HG03045 (cell line): ENCODE results near the gene RNF222.
"Not testable (repeated sequence)": the region's sequence is repeated elsewhere in the genome, so short reads cannot be mapped to it uniquely, and the experiment has no call there.

Source experiments
- ATAC-seq: cut with Tn5 transposase; IDR thresholded peaks from one replicate; pipeline ENCODE4 v1.9.1; 2021; ENCODE audit warnings: mild to moderate bottlenecking, moderate library complexity; ENCODE audit not compliant: unreplicated experiment

Gene RNF222

GRCh38 chr17:8382052-8382879, 15.4 kb downstream of the RNF222 start:
- ATAC-seq: no peak

GRCh38 chr17:8380049-8380448, 17.6 kb downstream of the RNF222 start:
- no peak for ATAC-seq

GRCh38 chr17:8378117-8378516, 19.5 kb downstream of the RNF222 start:
- not testable (repeated sequence) for ATAC-seq

- no peak for ATAC-seq
Observed at GRCh38 chr17:8377422-8377821, 20.2 kb downstream of the RNF222 start.

GRCh38 chr17:8376271-8377067, 21.2 kb downstream of the RNF222 start, which contains the start of gene KRABD2:
TSS of gene KRABD2 (minus strand) at chr17:8376704.
- ATAC-seq: peak; percentile 79

- ATAC-seq: no peak
Observed at GRCh38 chr17:8375738-8376259, 21.8 kb downstream of the RNF222 start.

GRCh38 chr17:8373856-8374255, 23.8 kb downstream of the RNF222 start:
- not testable (repeated sequence) for ATAC-seq

GRCh38 chr17:8372422-8372821, 25.2 kb downstream of the RNF222 start:
- ATAC-seq: no peak

- no peak for ATAC-seq
Observed at GRCh38 chr17:8371786-8372185, 25.8 kb downstream of the RNF222 start.

GRCh38 chr17:8369944-8370343, 27.7 kb downstream of the RNF222 start:
- ATAC-seq: no peak

- no peak for ATAC-seq
Observed at GRCh38 chr17:8368193-8368592, 29.4 kb downstream of the RNF222 start.

- no peak for ATAC-seq
Observed at GRCh38 chr17:8366231-8366630, 31.4 kb downstream of the RNF222 start.

- no peak for ATAC-seq
Observed at GRCh38 chr17:8365143-8365542, 32.5 kb downstream of the RNF222 start.

- ATAC-seq: no peak
Observed at GRCh38 chr17:8362651-8363332, 34.8 kb downstream of the RNF222 start.

GRCh38 chr17:8360751-8361150, 36.9 kb downstream of the RNF222 start:
- no peak for ATAC-seq

- ATAC-seq: no peak
Observed at GRCh38 chr17:8360260-8360659, 37.4 kb downstream of the RNF222 start.

GRCh38 chr17:8359769-8360168, 37.9 kb downstream of the RNF222 start:
- no peak for ATAC-seq

- no peak for ATAC-seq
Observed at GRCh38 chr17:8357910-8358309, 39.7 kb downstream of the RNF222 start.

GRCh38 chr17:8354236-8354635, 43.4 kb downstream of the RNF222 start:
- no peak for ATAC-seq

- ATAC-seq: no peak
Observed at GRCh38 chr17:8353736-8354135, 43.9 kb downstream of the RNF222 start.

GRCh38 chr17:8350339-8350738, 47.3 kb downstream of the RNF222 start:
- ATAC-seq: no peak
